Measurements from ENCODE around the gene FAM81A. TPM values are rescaled to one million over a fixed set of nuclear protein-coding genes. Genes with fewer than 3 reads are reported as not detected.
"Not testable (repeated sequence)": the region's sequence is repeated elsewhere in the genome, so short reads cannot be mapped to it uniquely, and the experiment has no call there.

The FAM81A gene
- total and polyA plus RNA-seq, 8 donors, result 1.9 to 5.0 (median 3.2) TPM

- intact Hi-C loops (cut with DNase I), result no loop called here
These were observed 85.7 kb downstream of the FAM81A start for GRCh38 chr15:59523702-59524101.

DNA sequence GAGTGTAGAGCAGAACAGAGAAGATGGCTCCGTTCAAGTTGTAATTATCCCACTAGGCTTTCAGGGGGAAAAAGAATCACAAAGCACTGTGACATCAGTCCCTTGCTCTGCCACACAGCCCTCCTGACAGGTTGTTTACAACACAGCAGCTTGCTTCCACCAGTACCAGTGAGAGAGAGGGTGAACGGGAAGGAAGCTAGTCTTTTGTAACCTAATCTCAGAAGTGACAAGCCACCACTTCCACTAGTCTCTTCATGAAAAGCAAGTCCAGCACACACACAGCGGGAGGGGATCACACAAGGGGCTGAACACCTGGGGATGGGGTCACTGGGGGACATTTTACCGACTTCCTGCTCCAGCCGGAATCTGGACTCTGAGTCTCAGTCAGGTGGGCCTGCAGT is 86.3 kb downstream of the FAM81A start:
- ATAC-seq (peak; percentile 21), DNase-seq (no peak)
- peak overlapping the region in 1 of 2 donors; percentile 75 for H3K27ac ChIP-seq
- H3K36me3 ChIP-seq, result no peaks in the 10 kb centered on the region
- H3K4me1 ChIP-seq, result peaks cover 0 to 29% of the 10 kb centered on the region in 2 donors
- no peaks in the 10 kb centered on the region for H3K9me3 ChIP-seq
- intact Hi-C loops (cut with DNase I), result no loop called here
- no peak overlapping the region for H3K4me3 ChIP-seq
- no peak for TF ChIP-seq CTCF (IDR thresholded peaks at IDR 0.05)
- H3K27me3 ChIP-seq, result no peaks in the 10 kb centered on the region

More at GRCh38 chr15:59523702-59524101, 85.7 kb downstream of the FAM81A start:
- Histone ChIP-seq H3K27ac (peak overlapping the region in 1 of 2 donors; percentile 75), H3K4me3 (no peak overlapping the region), H3K36me3 (no peaks in the 10 kb centered on the region), H3K27me3 (no peaks in the 10 kb centered on the region), H3K9me3 (no peaks in the 10 kb centered on the region), H3K4me1 (peaks cover 0 to 27% of the 10 kb centered on the region in 2 donors)
- TF ChIP-seq CTCF (IDR thresholded peaks at IDR 0.05), result no peak
- ATAC-seq (no peak), DNase-seq (no peak)

GRCh38 chr15:59526466-59526865 is 88.5 kb downstream of the FAM81A start:
- intact Hi-C loops (cut with DNase I); H3K4me3 ChIP-seq; ATAC-seq; H3K9me3 ChIP-seq; DNase-seq; H3K36me3 ChIP-seq; H3K27ac ChIP-seq; H3K27me3 ChIP-seq: not testable (repeated sequence)
- H3K4me1 ChIP-seq, result peaks cover 0 to 29% of the 10 kb centered on the region in 2 donors

DNA sequence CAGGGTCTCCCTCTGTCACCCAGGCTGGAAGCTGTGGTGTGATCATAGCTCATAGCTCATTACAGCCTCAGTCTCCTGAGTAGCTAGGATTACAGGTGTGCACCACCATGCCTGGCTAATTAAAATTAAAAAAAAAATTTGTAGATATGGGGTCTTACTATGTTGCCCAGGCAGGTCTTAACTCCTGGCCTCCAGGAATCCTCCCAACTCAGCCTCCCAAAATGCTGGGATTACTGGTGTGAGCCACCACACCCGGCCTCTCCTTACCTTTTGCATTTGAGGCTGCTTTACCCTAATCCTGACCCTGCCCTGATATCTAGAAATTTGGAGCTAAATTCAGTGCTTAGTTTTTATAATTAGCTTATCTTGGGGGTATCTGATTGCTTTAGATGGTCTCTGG is 90.4 kb downstream of the FAM81A start:
- ATAC-seq, result no peak

GRCh38 chr15:59528961-59529402 is 91.0 kb downstream of the FAM81A start:
- ATAC-seq, result peak; percentile 98
- Histone ChIP-seq H3K4me3 (no peak overlapping the region), H3K27me3 (peaks cover 0 to 7% of the 10 kb centered on the region in 2 donors), H3K4me1 (peaks cover 0 to 20% of the 10 kb centered on the region in 2 donors), H3K27ac (no peak overlapping the region), H3K36me3 (no peaks in the 10 kb centered on the region), H3K9me3 (no peaks in the 10 kb centered on the region)
- peak; percentile 66 to 80 for TF ChIP-seq CTCF (IDR thresholded peaks at IDR 0.05)
- intact Hi-C loops (cut with DNase I), result no loop called here
- peak; percentile 77 to 86 (median 84) for DNase-seq

More for the DNA sequence above, 90.4 kb downstream of the FAM81A start:
- Histone ChIP-seq H3K4me3 (no peak overlapping the region), H3K27ac (no peak overlapping the region), H3K4me1 (peaks cover 0 to 25% of the 10 kb centered on the region in 2 donors), H3K27me3 (peaks cover 0 to 7% of the 10 kb centered on the region in 2 donors), H3K9me3 (no peaks in the 10 kb centered on the region), H3K36me3 (no peaks in the 10 kb centered on the region)
- DNase-seq, result no peak
- intact Hi-C loops (cut with DNase I), result no loop called here
- TF ChIP-seq CTCF (IDR thresholded peaks at IDR 0.05), result no peak

Measured in left lung (tissue), 10 donors.